ENCODE data around the gene WDR89.
"Not testable (repeated sequence)": the region's sequence is repeated elsewhere in the genome, so short reads cannot be mapped to it uniquely, and the experiment has no call there.

Gene WDR89

GRCh38 chr14:63641473-63642228 lies at the start of gene WDR89:
Gene WDR89, minus strand, starts transcription at chr14:63641871. Its CDS starts 41,929 bp downstream, at chr14:63599942.
- DNase-seq: peak; percentile 100

GRCh38 chr14:63689132-63689531 lies 47.5 kb upstream of the WDR89 start:
- DNase-seq: no peak

DNA sequence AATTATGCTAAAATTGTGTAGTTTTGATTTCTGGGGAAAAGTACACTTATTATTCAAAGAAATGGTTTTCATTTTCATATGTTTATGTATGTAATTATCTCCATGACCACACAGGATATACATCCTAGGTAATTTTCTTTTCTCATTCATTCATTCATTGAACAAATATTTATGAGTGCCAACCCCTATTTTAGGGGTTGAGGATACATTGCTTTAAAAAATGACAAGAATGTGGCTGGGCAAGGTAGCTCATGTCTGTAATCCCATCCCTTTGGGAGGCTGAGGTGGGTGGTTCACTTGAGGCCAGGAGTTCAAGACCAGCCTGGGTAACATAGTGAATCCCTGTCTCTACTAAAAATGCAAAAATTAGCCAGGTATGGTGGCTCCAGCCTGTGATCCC lies 45.3 kb upstream of the WDR89 start:
- no peak for DNase-seq

DNA sequence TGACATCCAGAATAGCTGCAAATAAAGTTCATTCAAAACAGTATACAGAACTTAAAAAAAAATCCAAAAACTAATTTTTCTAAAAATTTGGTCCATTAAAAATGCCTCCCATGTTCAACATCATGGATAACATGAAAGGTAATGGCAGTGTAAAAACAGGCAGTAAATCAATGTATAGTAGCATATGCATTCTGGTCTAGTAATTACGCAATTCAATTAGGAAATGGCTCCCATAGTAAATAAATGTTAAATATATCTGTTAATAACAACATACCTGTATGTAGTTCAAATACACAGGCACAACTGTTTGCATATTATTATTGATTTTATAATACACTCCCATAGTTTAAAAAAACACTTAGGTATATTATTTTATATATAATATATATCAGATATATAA lies 43.7 kb upstream of the WDR89 start:
- DNase-seq: no peak

DNA sequence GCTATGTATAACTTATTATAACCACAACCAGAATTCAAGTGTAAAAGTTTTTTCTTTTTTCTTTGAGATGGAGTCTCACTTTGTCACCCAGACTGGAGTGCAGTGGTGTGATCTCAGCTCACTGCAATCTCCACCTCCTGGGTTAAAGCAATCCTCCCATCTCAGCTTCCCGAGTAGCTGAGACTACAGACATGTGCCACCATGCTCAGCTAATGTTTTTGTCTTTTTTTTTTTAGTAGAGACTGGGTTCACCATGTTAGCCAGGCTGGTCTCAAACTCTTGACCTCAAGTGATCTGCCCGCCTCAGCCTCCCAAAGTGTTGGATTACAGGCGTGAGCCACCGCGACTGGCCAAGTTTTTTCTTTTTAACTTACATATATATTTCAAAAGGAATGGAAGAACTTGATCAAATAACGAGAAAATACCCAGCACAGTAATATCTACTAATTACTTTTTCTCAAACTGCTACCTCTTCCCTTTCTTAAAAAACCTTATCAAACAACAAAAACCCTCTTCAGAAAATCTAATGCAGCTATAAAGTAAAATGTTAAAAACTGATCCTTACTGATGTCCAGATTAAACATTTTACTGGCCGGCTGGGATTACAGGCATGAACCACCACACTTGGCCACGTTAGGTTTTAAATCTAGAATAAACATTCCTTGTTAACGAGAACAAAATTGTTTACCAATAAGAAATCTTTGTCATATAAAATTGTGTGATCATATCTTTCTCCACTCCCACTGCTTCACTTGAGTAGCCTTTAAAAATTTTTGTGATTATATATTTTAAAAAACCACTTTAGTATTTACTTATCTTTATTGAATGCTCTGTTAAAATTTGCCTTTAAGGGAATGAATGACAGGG lies 41.3 kb upstream of the WDR89 start:
- no peak for DNase-seq

- DNase-seq: no peak
Measured at GRCh38 chr14:63678536-63678935, 36.9 kb upstream of the WDR89 start.

GRCh38 chr14:63677891-63678379 lies 36.3 kb upstream of the WDR89 start:
- DNase-seq: no peak

DNA sequence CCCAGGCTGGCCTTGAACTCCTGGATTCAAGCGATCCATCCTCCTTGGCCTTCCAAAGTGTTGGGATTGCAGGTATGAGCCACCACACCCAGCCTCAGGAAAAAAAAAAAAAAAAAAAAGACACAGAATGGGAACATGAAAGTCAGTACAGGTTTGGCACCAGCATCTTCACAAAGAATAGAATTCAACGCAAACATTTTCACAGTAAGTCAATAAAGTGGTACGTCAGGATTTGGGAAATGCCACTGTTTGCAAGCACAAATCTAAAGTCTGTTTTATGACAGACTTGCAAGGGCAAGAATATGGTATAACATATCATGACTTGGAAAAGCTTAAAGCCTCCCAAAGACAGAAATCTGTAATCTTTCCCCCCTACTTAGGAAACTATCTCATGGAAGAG lies 34.9 kb upstream of the WDR89 start:
- DNase-seq: no peak

- no peak for DNase-seq
Measured at GRCh38 chr14:63673886-63674497, 32.3 kb upstream of the WDR89 start.

DNA sequence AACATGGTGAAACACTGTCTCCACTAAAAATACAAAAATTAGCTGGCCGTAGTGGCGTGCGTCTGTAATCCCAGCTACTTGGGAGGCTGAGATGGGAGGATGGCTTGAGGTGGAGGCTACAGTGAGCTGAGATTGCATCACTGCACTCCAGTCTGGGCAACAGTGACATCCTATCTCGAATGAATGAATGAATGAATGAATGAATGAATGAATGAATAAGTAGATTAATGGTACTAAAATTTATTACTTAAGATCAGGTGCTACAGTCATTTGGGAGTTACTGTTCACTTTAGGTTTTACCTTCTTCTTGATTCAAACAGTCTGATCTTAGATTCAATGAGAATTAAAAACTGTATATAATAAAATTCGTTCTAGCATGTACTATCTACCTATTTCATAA lies 31.6 kb upstream of the WDR89 start:
- DNase-seq: no peak

DNA sequence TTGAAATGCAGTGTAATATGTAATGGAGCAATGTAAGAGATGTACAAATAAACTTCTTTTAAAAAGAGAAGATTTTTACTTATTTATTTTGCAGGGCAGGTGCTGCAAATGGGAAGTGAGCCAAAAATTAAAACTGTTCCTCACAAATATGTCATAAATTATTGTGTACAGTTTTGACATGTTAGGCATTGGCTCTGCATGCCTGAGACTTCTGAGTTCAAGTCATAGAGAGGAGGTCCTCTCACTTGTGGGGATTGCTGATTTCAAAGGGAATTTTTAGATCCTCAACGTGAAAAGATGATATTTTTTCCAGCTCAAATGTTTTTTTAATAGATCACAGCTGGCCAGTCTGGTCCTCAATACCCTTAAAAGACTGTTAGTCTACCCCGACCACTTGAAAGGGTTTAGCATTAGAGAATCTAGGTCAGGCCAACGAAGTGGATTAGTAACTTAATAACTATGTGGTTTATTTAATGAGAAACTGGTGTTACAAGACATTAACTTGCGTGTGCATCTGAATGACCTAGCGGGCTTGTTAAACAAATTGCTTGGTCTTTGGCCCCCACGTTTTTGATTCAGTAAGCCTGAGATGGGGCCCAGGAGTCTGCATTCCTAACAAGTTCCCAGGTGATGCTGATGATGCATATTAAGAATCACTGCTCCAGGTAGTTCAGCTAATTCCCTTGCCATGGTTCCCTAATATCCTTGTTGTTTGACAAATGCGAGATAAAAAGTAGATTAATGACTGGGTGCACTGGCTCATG lies 30.9 kb upstream of the WDR89 start:
- DNase-seq: no peak

DNA sequence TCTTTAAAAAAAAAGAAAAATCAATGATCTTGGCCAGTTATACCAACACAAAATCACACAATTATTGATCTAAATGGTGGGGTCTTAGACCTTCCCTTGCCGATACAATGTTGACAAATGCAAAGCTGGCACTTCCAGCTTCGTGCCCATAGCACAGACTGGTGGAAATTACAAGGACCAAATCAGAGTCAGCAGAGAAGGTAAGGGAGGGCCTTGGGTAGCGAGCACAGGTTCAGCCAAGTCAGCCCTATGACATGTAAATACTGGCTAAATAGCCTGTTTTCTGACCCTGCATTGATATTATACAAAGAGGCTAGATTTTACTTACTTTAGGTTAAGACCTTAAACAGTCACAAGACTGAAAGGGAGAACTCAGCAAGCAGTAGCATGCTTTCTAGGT lies 30.3 kb upstream of the WDR89 start:
- no peak for DNase-seq

DNA sequence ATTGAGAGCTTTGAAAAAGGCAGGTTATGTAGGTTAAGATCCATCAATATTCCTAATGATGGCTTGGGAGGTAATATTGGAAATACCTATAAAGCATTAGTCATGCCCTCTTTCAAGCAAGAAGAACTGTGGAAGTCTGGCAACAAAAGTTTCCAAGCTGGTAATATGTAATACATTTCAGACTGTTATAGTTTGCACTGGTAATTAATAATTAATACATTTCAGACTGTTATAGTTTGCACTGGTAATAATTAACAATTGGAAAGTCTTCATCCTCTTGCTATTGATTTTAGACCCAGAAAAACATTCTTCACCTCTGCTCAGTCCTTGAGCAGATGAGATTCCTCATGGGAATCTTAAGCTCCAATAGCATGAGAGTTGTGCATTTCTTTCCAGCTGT lies 29.0 kb upstream of the WDR89 start:
- DNase-seq: no peak

DNA sequence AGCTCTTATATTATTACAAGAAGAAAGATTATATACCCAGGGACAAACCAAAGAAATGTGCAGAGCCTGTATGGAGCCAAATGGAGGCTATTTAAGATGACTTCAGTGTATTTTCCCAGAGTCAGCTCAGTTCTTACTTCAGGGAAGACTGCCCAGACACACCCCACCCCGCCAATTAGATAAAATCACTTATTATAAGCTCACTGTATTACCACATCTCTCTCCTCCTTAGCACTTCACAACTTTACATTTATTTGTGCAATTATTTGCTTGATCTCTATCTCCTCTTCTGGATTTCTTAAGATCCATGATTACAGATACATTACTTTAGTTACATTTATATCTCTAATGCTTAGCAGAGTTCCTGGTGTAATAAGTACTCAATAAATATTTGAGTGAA lies 24.7 kb upstream of the WDR89 start:
- DNase-seq: no peak

DNA sequence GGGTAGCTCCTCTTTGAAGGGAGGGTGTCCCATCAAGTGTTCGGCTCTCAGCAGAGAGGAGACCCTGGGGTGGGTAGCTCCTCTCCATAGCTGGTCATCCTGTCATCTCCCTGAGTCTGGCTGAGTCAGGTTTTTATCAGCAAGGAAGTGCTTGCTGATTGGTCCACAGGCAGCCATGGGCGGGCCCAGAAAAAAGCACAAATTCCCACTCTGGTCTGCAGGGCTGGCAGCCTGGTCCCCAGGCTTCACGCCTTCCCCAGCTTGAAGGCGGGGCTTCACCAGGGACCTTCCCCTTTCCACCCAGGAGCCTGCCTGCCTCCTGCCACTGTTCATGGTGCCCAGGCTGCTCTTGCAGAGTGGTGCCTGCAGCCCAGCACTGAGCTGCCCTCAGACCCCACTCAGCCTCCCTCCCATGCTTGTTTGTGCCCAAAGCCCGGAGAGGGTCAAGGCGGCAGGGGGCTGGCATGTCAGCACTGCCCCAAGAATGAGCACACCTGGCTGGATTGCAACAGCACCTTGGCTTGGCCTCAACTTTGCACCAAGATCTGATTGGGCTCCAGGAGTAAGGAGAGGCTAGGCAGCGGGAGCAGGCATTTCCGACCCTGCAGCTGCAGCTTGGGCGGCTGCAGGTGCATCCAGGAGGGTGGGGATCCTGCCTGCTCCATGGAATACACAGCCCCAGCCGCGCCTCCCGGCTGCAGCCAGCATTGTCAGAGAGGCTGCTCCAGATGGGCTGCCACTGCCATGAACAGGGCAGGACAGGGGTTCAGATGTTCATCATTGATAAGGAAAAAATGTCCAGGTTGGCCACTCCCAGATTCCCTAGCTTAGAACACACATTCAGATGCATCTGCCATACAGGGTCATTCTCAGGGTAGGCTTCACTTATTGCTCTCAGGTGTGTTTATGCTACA lies 22.0 kb upstream of the WDR89 start:
- DNase-seq: no peak

DNA sequence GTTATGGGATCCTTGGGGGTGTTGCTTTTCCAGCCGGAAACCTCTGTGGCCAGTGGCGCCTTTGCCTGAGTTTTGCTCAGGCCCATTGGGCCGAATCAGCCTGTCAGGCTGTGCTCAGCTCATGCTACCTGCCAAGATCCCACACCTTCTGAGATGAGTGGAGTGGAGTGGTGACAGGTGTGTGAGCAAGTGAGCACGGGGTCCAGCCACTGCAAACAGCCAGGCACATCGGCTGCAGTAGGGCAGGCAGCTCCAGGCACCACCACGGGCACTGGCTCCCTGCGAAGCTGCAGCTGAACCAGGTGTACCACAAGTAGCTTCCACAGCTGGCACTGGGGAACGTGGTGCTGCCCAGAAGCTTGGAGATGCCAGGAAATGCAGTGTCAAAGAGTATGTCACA lies 21.1 kb upstream of the WDR89 start:
- no peak for DNase-seq

DNA sequence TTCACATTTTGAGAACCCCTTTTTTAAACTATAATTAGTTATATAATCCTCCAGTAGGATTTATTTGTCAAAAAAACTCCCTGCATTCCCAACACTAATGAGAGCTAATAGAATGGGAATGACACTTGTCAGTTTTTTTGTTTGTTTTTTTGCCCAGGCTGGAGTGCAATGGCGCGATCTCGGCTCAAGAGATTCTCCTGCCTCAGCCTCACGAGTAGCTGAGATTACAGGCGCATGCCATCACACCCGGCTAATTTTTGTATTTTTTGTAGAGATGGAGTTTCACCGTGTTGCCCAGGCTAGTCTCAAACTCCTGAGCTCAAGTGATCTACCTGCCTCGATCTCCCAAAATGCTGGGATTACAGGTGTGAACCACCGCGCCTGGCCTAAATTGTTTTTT lies 20.2 kb upstream of the WDR89 start:
- not testable (repeated sequence) for DNase-seq

DNA sequence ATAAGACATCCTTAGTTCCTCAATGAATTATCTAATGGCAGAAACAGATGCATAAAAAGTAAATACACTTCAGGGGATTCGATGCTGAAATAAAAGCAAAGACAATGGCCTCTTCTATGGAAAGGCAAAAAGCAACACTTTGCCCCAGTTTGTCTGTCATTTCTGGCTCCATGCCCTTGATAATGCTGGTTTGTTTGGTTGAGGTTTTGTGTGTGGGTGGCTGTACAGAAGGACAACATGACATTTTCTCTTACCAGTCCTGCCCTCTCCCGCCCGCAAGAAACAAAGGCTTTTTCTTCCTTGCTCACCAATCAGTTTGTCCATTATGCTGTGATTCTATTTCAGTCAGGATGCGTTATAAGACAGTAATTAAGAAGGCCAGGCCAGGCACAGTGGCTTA lies 18.1 kb upstream of the WDR89 start:
- DNase-seq: no peak

DNA sequence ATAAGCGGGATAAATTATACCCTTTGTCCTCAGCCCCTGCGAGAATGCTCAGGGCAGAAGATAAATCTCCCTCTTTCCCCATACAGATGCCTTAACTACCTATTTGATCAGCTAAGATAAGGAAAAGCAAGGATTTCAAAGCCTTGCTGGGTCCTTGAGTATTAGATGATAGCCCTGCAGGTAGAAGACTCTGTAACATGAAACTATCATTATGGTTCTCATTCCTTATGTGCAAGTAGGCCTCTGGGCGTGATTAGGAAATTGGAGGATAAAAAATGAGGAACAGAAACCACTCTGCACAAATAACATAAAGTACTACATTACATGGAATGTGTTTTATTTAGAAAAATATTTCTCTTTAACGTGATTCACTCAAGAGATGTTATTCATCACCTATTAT lies 14.5 kb upstream of the WDR89 start:
- DNase-seq: no peak

GRCh38 chr14:63654936-63655335 lies 13.3 kb upstream of the WDR89 start:
- DNase-seq: no peak

GRCh38 chr14:63654346-63654745 lies 12.7 kb upstream of the WDR89 start:
- no peak for DNase-seq

- DNase-seq: no peak
Measured at GRCh38 chr14:63652406-63652805, 10.7 kb upstream of the WDR89 start.
